HG02973 (cell line): Measurements from ENCODE around the gene TRPC4AP.

ENCODE experiments used
- ATAC-seq: cut with Tn5 transposase; IDR thresholded peaks from one replicate; pipeline ENCODE4 v1.9.1; 2021; ENCODE audit warnings: moderate library complexity; ENCODE audit not compliant: unreplicated experiment

TRPC4AP gene

GRCh38 chr20:35003211-35004031 is 89.2 kb downstream of the TRPC4AP start:
- ATAC-seq, result no peak

GRCh38 chr20:35002426-35003210 is 90.0 kb downstream of the TRPC4AP start:
- no peak for ATAC-seq

- no peak for ATAC-seq
Measured at GRCh38 chr20:35001596-35002362, 90.8 kb downstream of the TRPC4AP start.

GRCh38 chr20:35000922-35001595 is 91.5 kb downstream of the TRPC4AP start:
- ATAC-seq, result no peak

- ATAC-seq, result no peak
Measured at GRCh38 chr20:35000311-35000921, 92.2 kb downstream of the TRPC4AP start.

GRCh38 chr20:34999782-35000181 is 92.8 kb downstream of the TRPC4AP start:
- no peak for ATAC-seq

- no peak for ATAC-seq
Measured at GRCh38 chr20:34999021-34999451, 93.6 kb downstream of the TRPC4AP start.

- ATAC-seq, result no peak
Measured at GRCh38 chr20:34998331-34998950, 94.2 kb downstream of the TRPC4AP start.

GRCh38 chr20:34997774-34998173 is 94.8 kb downstream of the TRPC4AP start:
- ATAC-seq, result no peak

- no peak for ATAC-seq
Measured at GRCh38 chr20:34997131-34997561, 95.5 kb downstream of the TRPC4AP start.

- no peak for ATAC-seq
Measured at GRCh38 chr20:34996243-34997028, 96.2 kb downstream of the TRPC4AP start.

GRCh38 chr20:34995696-34996095 is 96.9 kb downstream of the TRPC4AP start:
- no peak for ATAC-seq

GRCh38 chr20:34995192-34995591 is 97.4 kb downstream of the TRPC4AP start:
- ATAC-seq, result no peak

GRCh38 chr20:34994509-34995131 is 98.0 kb downstream of the TRPC4AP start:
- no peak for ATAC-seq

GRCh38 chr20:34993941-34994508 is 98.6 kb downstream of the TRPC4AP start:
- ATAC-seq, result no peak

GRCh38 chr20:34992751-34993417 is 99.7 kb downstream of the TRPC4AP start:
- no peak for ATAC-seq

GRCh38 chr20:34990661-34991214 is 101.9 kb downstream of the TRPC4AP start:
- ATAC-seq, result no peak
